HG03097 (cell line): Measurements from ENCODE around the gene SHLD2.
"Not testable (repeated sequence)": the region's sequence is repeated elsewhere in the genome, so short reads cannot be mapped to it uniquely, and the experiment has no call there.

Experiments used
- ATAC-seq: cut with Tn5 transposase; IDR thresholded peaks from one replicate; pipeline ENCODE4 v1.9.1; 2021; ENCODE audit not compliant: unreplicated experiment, low FRiP score

The SHLD2 gene, protein sequence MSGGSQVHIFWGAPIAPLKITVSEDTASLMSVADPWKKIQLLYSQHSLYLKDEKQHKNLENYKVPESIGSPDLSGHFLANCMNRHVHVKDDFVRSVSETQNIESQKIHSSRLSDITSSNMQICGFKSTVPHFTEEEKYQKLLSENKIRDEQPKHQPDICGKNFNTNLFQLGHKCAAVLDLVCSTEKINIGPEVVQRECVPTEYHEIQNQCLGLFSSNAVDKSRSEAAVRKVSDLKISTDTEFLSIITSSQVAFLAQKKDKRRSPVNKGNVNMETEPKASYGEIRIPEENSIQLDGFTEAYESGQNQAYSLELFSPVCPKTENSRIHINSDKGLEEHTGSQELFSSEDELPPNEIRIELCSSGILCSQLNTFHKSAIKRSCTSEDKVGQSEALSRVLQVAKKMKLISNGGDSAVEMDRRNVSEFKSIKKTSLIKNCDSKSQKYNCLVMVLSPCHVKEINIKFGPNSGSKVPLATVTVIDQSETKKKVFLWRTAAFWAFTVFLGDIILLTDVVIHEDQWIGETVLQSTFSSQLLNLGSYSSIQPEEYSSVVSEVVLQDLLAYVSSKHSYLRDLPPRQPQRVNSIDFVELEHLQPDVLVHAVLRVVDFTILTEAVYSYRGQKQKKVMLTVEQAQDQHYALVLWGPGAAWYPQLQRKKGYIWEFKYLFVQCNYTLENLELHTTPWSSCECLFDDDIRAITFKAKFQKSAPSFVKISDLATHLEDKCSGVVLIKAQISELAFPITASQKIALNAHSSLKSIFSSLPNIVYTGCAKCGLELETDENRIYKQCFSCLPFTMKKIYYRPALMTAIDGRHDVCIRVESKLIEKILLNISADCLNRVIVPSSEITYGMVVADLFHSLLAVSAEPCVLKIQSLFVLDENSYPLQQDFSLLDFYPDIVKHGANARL

GRCh38 chr10:87094373-87095235 is at the start of gene SHLD2, which contains the start of gene GLUD1:
Gene SHLD2, plus strand, starts transcription at chr10:87095206. Its CDS starts 56,149 bp downstream, at chr10:87151355.
Gene GLUD1, minus strand, starts transcription at chr10:87094843. Its CDS starts 74 bp downstream, at chr10:87094769.
- ATAC-seq: peak; percentile 64

DNA sequence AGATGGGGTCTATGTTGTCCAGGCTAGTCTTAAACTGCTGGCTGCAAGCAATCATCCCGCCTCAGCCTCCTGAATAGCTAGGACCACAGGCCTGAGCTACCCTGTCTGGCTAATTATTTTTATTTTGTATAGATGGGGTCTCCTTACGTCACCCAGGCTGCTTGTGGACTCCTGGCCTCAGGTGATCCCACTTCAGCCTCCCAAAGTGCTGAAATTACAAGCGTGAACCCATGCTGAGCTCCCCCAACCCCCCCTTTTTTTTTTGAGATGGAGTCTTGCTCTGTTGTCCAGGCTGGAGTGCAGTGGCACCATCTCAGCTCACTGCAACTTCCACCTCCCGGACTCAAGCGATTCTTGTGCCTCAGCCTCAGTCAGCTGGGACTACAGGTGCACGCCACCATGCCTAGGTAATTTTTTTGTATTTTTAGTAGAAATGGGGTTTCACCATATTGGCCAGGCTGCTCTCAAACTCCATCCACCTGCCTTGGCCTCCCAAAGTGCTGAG is 49.5 kb upstream of the SHLD2 start:
- no peak for ATAC-seq

GRCh38 chr10:87053111-87053510 is 41.9 kb upstream of the SHLD2 start:
- ATAC-seq: no peak

DNA sequence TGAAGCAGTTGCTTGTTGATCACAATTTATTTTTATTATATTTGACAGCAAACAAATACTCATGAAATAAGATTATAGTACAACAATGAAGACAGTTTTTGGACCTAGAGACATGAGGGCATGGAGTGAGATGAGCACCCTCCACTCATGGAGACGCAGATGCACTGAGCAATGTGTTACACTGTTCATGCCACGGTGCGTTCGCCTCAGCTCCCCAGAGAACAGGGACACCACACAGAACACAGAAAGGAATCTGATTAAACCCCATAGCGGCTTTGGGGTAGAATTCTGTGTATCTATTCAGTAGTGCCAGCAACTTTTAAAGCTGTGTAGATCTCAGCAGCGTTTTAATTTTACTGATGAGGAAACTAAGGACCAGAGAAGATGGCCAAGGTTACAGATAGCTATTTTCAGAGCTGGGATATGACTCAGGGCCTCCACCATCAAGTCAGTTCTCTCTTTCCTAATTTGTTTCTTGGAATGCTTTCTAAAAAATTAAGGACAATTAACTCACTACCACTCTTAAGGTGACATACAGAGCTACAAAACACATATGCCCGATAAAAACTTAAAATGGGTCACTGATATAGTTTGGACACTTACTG is 41.3 kb upstream of the SHLD2 start:
- ATAC-seq: no peak

- ATAC-seq: no peak
Observed at GRCh38 chr10:87054373-87055295, 40.4 kb upstream of the SHLD2 start.

DNA sequence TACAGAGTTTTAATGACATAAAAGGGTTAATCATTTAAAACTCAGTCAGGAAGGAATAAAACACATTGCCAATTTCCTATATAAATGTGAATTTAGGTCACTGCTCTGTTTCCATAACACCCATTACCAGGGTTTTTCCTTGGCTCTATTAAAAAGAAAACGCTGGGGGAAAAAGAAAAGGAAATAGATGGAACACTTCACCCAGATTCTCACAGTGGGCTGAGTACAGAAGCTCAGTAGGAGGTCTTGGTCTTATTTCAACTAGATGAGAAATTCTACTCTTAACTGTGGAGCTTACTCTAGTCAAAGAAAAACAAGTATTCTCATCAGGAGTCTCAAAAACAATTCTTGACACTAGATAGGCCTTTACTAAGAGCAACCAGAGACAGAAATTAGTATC is 36.8 kb upstream of the SHLD2 start:
- ATAC-seq: no peak

- no peak for ATAC-seq
Observed at GRCh38 chr10:87059401-87059800, 35.6 kb upstream of the SHLD2 start.

DNA sequence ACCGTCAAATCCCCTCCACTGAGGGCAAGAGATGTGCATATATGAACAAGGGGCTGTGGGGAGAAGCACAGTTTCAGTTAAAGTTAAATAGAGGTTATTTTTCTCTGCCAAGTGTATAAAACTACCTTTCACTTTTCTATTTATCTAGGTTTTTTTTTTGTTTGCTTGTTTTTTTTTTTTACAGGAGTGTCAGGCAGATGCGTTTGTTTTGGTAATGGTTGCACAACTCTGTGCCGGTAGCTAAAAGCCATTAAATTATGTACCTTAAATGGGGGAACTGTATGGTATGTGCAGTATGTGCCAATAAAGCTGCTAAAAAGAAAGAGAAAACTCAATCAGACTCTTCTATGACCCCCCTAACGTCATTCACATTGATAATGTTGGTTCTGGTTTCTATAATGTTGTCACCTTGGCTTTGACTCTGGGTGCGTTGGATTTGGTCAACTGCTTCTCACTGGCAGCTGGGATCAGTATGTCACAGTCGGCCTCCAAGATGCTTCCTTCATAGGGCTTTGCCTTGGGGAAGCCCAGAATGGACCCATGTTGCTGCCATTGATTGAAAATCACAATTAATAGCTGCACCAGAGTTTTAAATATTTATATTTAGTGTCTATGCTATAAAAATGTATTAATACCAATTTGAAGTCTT is 34.6 kb upstream of the SHLD2 start:
- no peak for ATAC-seq

DNA sequence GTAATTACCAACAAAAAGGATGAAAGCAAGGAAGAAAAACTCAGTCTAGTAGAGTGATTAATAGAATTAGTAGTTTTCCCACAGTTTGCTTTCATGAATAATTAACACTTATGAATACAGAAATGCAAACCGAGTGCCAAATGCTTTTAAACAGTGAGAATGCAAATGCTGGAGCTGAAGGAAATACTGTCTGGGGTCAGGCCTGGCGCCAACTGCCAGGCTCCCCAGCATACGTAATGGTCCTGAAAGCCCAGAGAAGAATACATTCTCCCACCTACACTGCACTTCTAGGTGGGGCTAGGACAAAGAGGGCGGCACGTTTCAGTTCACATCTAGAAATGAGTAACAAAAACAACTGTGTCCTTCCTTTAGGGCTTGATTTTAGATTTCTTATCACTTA is 30.4 kb upstream of the SHLD2 start:
- no peak for ATAC-seq

DNA sequence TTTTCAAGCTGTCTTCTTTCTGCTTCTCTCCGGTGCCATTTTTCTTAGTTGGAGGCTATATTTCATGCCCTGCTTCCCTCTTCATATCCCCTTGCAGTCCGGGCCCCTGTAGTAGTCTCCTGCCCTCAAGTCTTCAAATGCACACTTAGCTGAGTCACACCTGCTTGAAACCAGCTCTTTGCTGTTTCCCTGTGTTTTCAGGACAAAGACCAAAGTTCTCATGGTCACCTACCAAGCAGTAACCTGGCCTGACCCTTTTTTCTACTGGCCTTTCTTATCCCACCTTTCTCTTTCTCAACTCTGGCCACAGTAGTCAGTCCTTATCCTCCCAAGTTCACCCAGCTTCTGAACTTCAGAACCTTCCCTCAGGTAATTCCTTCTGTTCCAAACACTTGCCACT is 28.8 kb upstream of the SHLD2 start:
- no peak for ATAC-seq

DNA sequence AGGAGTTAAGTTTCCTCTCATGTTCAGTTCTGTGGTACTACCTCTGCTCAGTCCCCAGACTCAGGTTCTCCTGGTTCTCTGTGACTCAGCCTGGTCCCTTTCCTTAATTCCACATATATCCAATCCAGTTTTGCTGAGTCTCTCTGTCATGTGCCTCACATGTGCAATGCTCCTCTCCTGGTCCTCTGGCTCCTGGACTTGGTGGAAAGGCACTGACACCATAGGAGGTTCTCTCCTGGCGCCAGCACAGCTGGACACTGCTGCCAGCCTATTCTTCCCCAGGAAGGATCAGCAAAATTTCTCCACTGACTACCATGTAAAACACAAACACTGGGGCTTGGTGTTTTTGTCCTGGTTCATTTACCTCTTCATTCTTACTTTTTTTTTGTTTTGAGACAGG is 28.1 kb upstream of the SHLD2 start:
- ATAC-seq: no peak

GRCh38 chr10:87068281-87068680 is 26.7 kb upstream of the SHLD2 start:
- ATAC-seq: no peak

DNA sequence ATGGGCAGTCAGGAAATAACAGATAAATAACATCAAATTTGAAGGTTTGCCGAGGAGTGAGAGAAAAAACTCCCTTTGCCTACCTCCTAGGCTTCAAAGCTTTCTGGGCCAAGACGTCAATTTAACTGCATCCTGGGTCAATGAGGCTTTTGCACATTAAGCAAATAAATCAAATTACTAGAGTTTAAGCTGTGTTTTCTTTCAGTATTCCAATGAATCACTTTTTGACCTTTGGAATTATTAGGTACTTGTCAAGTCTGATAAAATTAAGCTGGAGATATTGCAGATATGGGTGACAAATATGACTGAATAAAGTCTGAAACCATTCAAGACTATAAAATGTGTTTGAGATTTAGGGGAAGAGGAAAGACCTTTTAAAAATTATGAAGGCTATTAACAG is 22.6 kb upstream of the SHLD2 start:
- no peak for ATAC-seq

DNA sequence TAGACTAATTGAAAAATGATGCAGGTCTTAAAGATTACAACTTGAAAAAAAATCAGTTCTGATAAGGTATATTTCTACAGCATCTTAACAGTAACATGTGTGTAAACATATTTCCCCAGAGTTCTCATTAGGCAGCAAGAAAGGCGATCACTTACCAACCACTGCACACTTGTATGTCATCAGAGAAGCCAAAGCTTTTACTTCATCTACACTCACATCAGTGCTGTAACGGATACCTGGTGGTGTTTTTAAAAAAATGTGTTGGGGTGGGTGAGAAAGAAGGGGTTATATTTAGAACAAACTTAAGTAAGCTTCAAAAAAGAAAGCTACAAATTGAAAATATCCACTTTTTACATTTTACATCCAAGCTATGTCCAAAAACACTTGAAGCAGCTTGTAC is 18.6 kb upstream of the SHLD2 start:
- ATAC-seq: not testable (repeated sequence)

DNA sequence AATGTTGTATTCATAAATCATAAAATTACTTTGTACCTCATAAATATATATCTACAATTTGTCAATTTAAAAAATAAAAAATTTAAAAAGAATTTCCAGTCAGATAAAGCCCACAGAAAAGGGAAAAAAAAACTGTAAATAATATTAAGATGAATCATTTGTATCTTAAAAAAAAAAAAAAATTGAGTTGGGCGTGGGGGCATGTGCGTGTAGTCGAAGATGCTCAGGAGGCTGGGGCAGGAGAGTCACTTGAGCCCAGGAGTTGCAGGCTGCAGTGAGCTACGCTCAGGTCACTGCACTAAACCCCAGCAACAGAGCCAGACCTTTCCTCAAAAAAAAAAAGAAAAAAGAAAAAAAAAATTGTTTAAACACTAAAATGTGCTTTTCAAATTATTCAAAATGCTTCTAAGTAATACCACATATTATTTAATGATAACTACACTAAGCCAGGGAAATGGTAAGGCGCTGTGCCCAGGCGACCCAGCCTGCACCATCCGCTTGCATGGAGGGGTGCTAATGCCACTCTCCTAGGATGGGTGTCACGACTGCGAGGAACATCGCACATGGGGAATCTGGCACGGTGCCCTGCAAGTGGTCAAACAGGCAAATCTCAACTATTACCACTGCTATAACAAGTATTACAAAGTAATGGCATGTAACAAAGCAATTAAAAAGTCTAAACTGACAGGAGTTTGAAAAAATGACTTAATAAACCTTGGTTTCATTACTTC is 15.7 kb upstream of the SHLD2 start:
- no peak for ATAC-seq

- not testable (repeated sequence) for ATAC-seq
Observed at GRCh38 chr10:87080621-87081020, 14.4 kb upstream of the SHLD2 start.

DNA sequence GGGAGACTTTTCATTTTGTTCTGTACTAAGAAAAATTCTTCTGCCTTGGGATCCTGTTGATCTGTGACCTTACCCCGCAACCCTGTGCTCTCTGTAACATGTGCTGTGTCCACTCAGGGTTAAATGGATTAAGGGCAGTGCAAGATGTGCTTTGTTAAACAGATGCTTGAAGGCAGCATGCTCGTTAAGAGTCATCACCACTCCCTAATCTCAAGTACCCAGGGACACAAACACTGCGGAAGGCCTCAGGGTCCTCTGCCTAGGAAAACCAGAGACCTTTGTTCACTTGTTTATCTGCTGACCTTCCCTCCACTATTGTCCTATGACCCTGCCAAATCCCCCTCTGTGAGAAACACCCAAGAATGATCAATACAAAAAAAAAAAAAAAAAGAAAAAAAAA is 13.4 kb upstream of the SHLD2 start:
- ATAC-seq: not testable (repeated sequence)

GRCh38 chr10:87082219-87082618 is 12.8 kb upstream of the SHLD2 start:
- ATAC-seq: not testable (repeated sequence)
